Measurements from ENCODE around the gene HOXB7.

The HOXB7 gene

GRCh38 chr17:48636177-48637018 lies 25.6 kb upstream of the HOXB7 start:
- DNase-seq (ENCODE audit: low read depth) = no peak

- no peak for DNase-seq (ENCODE audit: low read depth)
Measured at GRCh38 chr17:48634493-48635208, 23.8 kb upstream of the HOXB7 start.

GRCh38 chr17:48633266-48633677 lies 22.5 kb upstream of the HOXB7 start:
- DNase-seq (ENCODE audit: low read depth) = no peak

GRCh38 chr17:48632579-48633265 lies 21.9 kb upstream of the HOXB7 start:
- DNase-seq (ENCODE audit: low read depth) = no peak

- DNase-seq (ENCODE audit: low read depth) = no peak
Measured at GRCh38 chr17:48631693-48632578, 21.1 kb upstream of the HOXB7 start.

GRCh38 chr17:48630925-48631692 lies 20.3 kb upstream of the HOXB7 start:
- DNase-seq (ENCODE audit: low read depth) = no peak

- DNase-seq (ENCODE audit: low read depth) = no peak
Measured at GRCh38 chr17:48630009-48630924, 19.4 kb upstream of the HOXB7 start.

- no peak for DNase-seq (ENCODE audit: low read depth)
Measured at GRCh38 chr17:48629411-48629759, 18.6 kb upstream of the HOXB7 start.

- DNase-seq (ENCODE audit: low read depth) = no peak
Measured at GRCh38 chr17:48628649-48629410, 18.0 kb upstream of the HOXB7 start.

GRCh38 chr17:48627623-48628521 lies 17.1 kb upstream of the HOXB7 start:
- no peak for DNase-seq (ENCODE audit: low read depth)

GRCh38 chr17:48627118-48627597 lies 16.3 kb upstream of the HOXB7 start:
- DNase-seq (ENCODE audit: low read depth) = no peak

- no peak for DNase-seq (ENCODE audit: low read depth)
Measured at GRCh38 chr17:48626245-48627117, 15.7 kb upstream of the HOXB7 start, which contains the start of gene HOXB9. HOXB9 (minus strand) TSS chr17:48626358; CDS start chr17:48626269, 89 bp downstream.

- no peak for DNase-seq (ENCODE audit: low read depth)
Measured at GRCh38 chr17:48625495-48626244, 14.9 kb upstream of the HOXB7 start.

GRCh38 chr17:48624544-48625494 lies 14.0 kb upstream of the HOXB7 start:
- no peak for DNase-seq (ENCODE audit: low read depth)

GRCh38 chr17:48624118-48624517 lies 13.3 kb upstream of the HOXB7 start:
- no peak for DNase-seq (ENCODE audit: low read depth)

Data from HS-27A (cell line).